Tibial nerve (tissue), 4 donors: ENCODE data around the gene STARD13. TPM values are rescaled to one million over a fixed set of nuclear protein-coding genes. Genes with fewer than 3 reads are reported as not detected.

Source experiments
- DNase-seq, 2 donors: peaks; one replicate each; pipeline ENCODE4 v3.0.0-alpha.2; 2019; ENCODE audit warnings: low spot score in 2 of 2
- H3K27ac ChIP-seq, 4 donors: fragments of 200-600 bp; sonication (generic) in 3 of 4; one replicate each; pipeline ENCODE4 v1.5.1; 2017 to 2019; ENCODE audit warnings: mild to moderate bottlenecking in 1 of 4
- H3K27me3 ChIP-seq, 2 donors: fragments of 200-600 bp; sonication (generic) in 1 of 2; one replicate each; pipeline versions ENCODE4 v1.5.1 to v1.6.0; 2017 to 2019
- H3K36me3 ChIP-seq, 3 donors: fragments of 200-600 bp; sonication (generic); one replicate each; pipeline ENCODE4 v1.5.1; 2018 to 2019
- H3K4me1 ChIP-seq, 4 donors: fragments of 200-600 bp; sonication (generic) in 3 of 4; one replicate each; pipeline ENCODE4 v1.5.1; 2017 to 2019
- H3K4me3 ChIP-seq, 4 donors: fragments of 200-600 bp; sonication (generic) in 3 of 4; one replicate each; pipeline ENCODE4 v1.5.1; 2017 to 2019; ENCODE audit warnings: mild to moderate bottlenecking in 1 of 4, moderate library complexity in 1 of 4
- H3K9me3 ChIP-seq, 4 donors: fragments of 200-600 bp; sonication (generic) in 3 of 4; one replicate each; pipeline ENCODE4 v1.5.1; 2017 to 2019
- CTCF ChIP-seq, 5 experiments: fragments of 200-600 bp in 3 of 5; fragments of 450-650 bp in 2 of 5; sonication (generic) in 3 of 5; IDR thresholded peaks; one replicate each; pipeline ENCODE4 v1.5.1; 2016 to 2019; ENCODE audit warnings: antibody characterized with exemption in 5 of 5, mild to moderate bottlenecking in 3 of 5, moderate library complexity in 2 of 5
- EP300 ChIP-seq, 2 donors: sonication (generic); formaldehyde crosslinking; IDR thresholded peaks; one replicate each; pipeline ENCODE4 v1.6.1; 2017; ENCODE audit warnings: antibody characterized with exemption in 2 of 2, mild to moderate bottlenecking in 1 of 2
- POLR2A ChIP-seq, 2 donors: fragments of 450-650 bp; IDR thresholded peaks; one replicate each; pipeline ENCODE4 v1.6.1; 2017; ENCODE audit warnings: antibody characterized with exemption in 2 of 2, mild to moderate bottlenecking in 2 of 2, moderate library complexity in 2 of 2
- WGBS, 2 donors: methylation state at CpG; one replicate each; pipeline ENCODE4 v1.1.5; 2018; 5-methylcytosine and 5-hydroxymethylcytosine counted together
- total RNA-seq, 4 donors: library from RNA; depleted of rRNA; stranded (reverse); fragments of >200 nt; gene quantifications; one replicate each; pipeline ENCODE4 v1.1.0, GENCODE V29; 2016

Gene STARD13
- total RNA-seq, 4 donors from 2014 or later, result 52.7 to 125 (median 80.0) TPM

- DNase-seq, result no peak
- TF ChIP-seq CTCF (IDR thresholded peaks at IDR 0.05), result no peak
- TF ChIP-seq EP300 (IDR thresholded peaks at IDR 0.05), result no peak
- no peak for TF ChIP-seq POLR2A (IDR thresholded peaks at IDR 0.05)
- peak overlapping the region; percentile 69 to 87 (median 82) for H3K27ac ChIP-seq
These were observed 80.3 kb downstream of the STARD13 start for GRCh38 chr13:33205224-33205623.

GRCh38 chr13:33204130-33204927 lies 81.2 kb downstream of the STARD13 start:
- peaks cover 0 to 99% (median 43%) of the 10 kb centered on the region in 4 donors for H3K4me1 ChIP-seq
- 9% methylated on average over 12 of the region's 12 CpGs for WGBS, 2 donors
- TF ChIP-seq CTCF (IDR thresholded peaks at IDR 0.05) (no peak), EP300 (IDR thresholded peaks at IDR 0.05) (peak in 1 of 2 donors; percentile 78), POLR2A (IDR thresholded peaks at IDR 0.05) (no peak)

More at GRCh38 chr13:33205224-33205623, 80.3 kb downstream of the STARD13 start:
- Histone ChIP-seq H3K27me3 (no peaks in the 10 kb centered on the region), H3K9me3 (no peaks in the 10 kb centered on the region), H3K4me3 (peak overlapping the region in 3 of 4 donors; percentile 21 to 42 (median 27)), H3K4me1 (peaks cover 0 to 99% (median 36%) of the 10 kb centered on the region in 4 donors), H3K36me3 (no peaks in the 10 kb centered on the region)
- WGBS, 2 donors, result 21 to 27% methylated on average over 4 of the region's 4 CpGs

GRCh38 chr13:33202644-33203169 lies 82.8 kb downstream of the STARD13 start:
- Histone ChIP-seq H3K27ac (peak overlapping the region in 2 of 4 donors; percentile 84 to 87), H3K4me1 (peaks cover 0 to 99% (median 40%) of the 10 kb centered on the region in 4 donors), H3K9me3 (no peaks in the 10 kb centered on the region), H3K36me3 (no peaks in the 10 kb centered on the region), H3K4me3 (no peak overlapping the region), H3K27me3 (no peaks in the 10 kb centered on the region)
- no peak for DNase-seq
- no peak for TF ChIP-seq EP300 (IDR thresholded peaks at IDR 0.05)
- no peak for TF ChIP-seq CTCF (IDR thresholded peaks at IDR 0.05)
- TF ChIP-seq POLR2A (IDR thresholded peaks at IDR 0.05), result no peak
- 61 to 69% methylated on average over 8 of the region's 8 CpGs for WGBS, 2 donors

More at GRCh38 chr13:33204130-33204927, 81.2 kb downstream of the STARD13 start:
- peak; percentile 53 to 73 for DNase-seq
- Histone ChIP-seq H3K9me3 (no peaks in the 10 kb centered on the region), H3K4me3 (peak overlapping the region; percentile 21 to 42 (median 24)), H3K27me3 (no peaks in the 10 kb centered on the region), H3K36me3 (no peaks in the 10 kb centered on the region), H3K27ac (peak overlapping the region; percentile 69 to 87 (median 82))

- H3K4me3 ChIP-seq, result no peak overlapping the region
- no peaks in the 10 kb centered on the region for H3K27me3 ChIP-seq
- no peak for TF ChIP-seq EP300 (IDR thresholded peaks at IDR 0.05)
- no peak for TF ChIP-seq POLR2A (IDR thresholded peaks at IDR 0.05)
- TF ChIP-seq CTCF (IDR thresholded peaks at IDR 0.05), result no peak
- DNase-seq, result no peak
- H3K27ac ChIP-seq, result peak overlapping the region in 2 of 4 donors; percentile 84 to 87
- H3K9me3 ChIP-seq, result no peaks in the 10 kb centered on the region
- peaks cover 0 to 97% (median 40%) of the 10 kb centered on the region in 4 donors for H3K4me1 ChIP-seq
- H3K36me3 ChIP-seq, result no peaks in the 10 kb centered on the region
- 34 to 35% methylated on average over 1 of the region's 1 CpG for WGBS, 2 donors
These were observed 83.9 kb downstream of the STARD13 start for GRCh38 chr13:33201659-33202058.
